GM18508 (cell line): Measurements from ENCODE around the gene YEATS2.

Experiments
- ATAC-seq: cut with Tn5 transposase; IDR thresholded peaks from one replicate; pipeline ENCODE4 v1.9.1; 2021; ENCODE audit warnings: moderate number of reproducible peaks; ENCODE audit not compliant: insufficient read depth, unreplicated experiment

Gene YEATS2

DNA sequence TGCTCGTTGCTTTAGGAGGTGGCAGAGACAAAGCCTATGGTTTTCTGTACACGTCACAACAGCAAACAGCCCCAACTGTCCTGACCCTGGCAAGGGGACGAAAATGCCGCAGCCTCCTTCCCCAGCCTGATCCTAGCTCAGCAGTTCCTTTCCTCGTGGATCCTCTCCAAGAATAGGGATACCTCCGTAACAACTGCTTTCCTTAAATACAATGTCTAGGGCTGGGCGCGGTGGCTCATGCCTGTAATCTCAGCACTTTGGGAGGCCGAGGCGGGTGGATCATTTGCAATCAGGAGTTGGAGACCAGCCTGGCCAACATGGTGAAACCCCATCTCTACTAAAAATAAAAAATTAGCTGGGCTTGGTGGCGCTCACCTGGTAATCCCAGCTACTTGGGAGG, 110.8 kb downstream of the YEATS2 start:
- no peak for ATAC-seq

DNA sequence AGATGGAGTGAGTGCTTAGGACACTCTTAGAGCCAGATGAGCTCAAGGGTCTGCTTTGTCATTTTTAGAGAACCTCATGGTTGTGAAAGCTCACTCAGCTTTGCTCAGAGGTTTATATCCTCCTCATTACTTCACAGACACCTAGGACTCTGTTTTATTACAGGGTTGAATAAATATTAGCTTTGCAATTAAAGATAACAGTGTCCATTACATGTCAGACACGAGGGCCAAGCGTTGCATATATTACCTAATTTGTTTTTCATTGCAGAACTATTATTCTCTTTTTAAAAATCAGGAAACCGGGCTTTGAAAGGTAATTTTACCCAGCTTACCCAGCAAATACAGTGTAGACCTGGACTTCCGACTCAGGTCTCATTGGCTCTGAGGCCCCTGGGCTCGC, 111.7 kb downstream of the YEATS2 start:
- no peak for ATAC-seq

DNA sequence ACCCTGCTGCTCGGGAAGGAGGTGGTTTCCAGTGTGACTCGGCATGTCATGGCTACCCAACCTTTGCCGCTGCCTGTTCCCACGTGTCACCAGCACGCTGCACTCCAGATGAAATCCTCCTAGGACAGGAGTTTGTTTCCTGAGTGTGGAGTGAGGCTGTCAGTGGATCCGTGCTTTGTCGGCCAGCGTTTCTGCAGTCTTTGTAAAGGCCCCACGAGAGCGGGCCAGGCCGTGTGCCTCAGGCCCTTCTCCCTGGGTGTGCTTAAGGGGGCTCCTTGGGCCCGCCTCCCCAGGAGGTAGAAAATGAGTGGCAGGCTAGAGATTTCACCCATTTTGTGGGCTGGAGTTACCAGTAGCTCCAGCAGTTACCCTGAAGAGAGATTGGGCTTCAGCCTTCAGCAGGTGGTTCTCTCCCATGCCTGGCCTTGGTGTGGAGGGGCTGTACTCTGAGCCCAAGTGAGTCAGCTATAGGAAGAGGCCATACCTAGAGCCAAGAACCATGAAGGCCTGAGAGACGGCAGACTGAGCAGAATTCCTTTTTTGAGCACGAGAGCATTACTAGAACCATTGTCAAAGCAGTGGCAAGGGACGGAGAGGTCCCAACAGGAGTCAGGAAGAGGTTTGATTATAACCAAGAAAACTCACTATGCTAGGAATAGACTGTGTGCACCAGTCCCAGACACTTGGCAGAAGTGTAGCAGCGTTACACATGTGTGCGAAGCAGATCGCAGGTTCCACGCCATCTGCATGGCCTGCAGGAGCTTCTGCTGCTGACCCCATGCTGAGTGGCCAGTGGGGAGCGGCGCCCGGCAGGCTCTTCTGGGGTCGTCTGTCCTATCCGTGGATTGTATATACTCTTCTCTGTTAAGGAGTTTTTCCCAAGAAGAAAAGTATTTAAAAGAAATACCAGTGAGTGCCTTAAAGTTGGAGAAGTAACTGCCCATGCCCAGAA, 113.3 kb downstream of the YEATS2 start:
- no peak for ATAC-seq

DNA sequence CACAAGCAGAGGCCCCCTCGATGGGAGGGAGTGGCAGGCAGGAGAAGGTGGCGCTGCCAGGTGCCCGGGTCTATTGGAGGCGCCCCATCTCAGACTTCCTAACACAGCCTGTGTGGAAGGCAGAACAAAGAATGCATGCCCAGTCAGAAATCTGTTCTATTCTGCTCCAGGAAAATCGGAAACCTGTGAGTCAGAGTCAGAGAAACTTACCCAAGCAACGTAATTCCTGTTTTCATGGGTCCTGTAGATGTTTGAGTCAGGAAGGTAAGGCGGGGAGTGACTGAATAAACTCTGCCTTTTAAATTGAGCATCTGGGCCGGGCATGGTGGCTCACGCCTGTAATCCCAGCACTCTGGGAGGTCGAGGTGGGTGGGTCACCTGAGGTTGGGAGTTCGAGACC, 114.0 kb downstream of the YEATS2 start:
- ATAC-seq: no peak

DNA sequence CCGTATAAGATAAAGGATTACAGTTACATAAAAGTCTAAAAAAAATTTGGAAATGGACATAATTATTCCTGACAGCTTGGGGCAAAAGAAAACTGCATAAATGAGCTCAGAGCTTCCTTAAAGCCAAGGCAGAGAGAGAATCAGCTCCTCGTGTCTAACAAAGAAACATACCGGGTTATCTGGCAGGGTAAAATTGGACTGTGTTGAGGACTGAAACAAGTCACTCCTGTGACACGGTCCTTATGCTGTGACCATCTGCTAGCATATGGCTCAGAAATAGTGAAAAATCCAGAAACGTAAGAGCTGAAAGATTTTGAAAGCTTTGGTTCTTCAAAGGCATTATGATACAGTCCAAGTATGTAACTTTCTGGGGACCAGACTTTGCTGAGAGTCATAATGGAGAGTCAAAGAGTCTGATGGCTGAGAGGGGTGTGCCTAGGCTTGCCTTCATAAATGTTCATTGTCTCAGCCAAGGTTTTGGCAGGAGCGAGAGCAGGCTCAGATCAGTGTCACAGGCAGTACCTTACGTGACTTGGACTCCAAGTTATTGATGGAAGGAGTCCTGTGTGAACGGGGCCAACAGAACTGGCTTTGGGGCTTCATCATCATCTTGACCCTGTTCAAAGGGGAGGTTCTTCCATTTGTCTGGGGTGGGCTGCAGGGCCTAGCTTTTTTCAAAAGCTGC, 115.3 kb downstream of the YEATS2 start:
- no peak for ATAC-seq

DNA sequence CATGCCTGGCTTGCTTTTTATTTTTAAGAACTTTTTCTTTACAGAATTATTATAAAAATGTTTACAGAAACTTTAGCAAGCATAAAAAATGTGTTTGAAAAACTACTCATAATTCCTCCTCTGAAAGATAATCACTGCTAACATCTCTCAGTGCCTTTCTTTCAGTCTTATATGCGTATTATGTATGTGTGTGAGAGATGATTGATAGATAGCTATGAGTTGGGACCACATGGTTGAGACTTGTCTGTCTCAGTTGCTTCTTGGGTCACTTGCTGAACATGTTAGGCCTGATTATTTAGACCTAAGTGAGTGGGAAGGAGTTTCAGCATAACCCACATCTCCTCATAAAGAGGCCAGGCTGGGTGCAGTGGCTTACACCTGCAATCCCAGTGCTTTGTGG, 116.6 kb downstream of the YEATS2 start:
- ATAC-seq: no peak

DNA sequence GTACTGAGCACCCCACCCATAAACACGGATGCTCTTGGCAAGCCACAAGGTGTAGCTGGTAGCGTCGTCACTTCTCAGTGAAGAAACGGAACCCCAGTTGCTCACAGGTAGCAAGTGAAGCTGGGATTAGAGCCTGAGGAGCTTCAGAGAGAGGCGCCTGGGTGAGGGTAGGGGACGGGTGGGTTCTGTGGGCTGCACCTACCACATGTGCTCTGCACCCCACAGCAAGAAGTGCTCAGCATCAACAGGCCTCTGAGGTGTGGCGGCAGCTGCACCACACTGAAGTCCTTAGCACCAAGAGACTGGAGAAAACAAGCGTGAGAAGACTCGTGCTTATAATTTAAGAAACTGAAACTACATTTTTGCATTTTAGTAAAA, 118.0 kb downstream of the YEATS2 start:
- ATAC-seq: no peak

DNA sequence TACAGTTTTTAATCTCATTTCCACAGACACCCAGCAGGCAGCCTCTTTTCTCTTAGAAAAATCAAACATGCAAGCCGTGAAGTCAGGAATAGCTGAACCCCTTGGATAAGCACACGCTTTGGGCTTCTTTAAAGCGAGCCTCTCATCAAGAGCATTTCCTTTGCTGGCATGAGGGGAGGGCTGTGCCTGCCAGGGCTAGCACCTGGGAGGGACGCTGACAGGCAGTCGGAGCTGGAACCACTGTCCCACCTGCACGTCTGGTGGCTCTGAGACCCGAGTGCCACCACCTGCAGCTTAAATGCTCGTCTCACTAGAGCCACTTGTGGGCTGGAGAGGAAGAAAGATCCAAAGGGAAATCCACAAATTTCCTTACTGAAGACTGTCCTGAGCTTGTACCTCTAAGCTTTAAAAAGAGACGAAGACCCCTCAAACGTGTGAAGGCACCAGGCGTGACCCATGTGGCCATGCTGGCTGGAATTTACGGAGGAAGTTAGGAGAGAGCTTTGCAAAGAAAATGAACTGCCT, 118.4 kb downstream of the YEATS2 start:
- no peak for ATAC-seq

DNA sequence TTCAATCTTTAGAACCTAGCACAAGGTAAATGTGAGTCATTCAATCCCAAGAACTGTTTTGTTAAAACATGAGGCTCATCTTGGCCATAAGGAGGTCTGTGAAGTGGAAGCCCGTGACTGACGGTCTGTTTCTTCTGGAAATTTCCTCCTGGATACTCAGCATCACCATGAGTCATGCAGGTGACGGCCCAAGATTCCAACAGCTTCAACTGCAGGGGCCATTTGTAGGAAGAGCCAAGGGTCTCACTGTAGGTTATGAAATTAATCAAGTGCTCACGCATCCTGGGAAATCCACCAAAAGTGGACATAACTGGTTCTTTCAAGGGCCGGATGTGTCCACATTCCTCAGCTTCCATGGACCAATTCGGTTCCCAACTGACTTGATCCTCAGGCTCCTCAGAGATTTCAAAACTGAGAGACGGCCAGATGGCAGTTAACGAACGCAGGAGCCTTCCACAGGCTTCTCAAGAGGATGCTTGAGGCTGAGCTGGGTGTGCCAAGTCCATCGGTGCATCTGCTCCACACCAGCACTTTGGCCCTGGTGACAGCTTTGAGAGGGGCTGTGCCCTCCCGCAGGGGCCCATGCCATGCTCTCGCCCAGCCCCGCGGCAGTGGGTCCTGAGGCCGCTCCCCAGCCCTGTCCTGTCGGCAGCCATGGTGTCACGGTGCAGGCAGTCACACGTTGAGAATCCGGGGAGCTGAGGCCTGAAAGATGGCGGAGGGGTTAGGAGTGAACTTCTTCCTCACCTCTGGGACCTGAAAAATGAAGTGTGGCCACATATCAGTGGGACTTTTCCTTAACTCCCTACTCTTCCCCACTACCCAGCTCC, 119.3 kb downstream of the YEATS2 start:
- ATAC-seq: no peak

DNA sequence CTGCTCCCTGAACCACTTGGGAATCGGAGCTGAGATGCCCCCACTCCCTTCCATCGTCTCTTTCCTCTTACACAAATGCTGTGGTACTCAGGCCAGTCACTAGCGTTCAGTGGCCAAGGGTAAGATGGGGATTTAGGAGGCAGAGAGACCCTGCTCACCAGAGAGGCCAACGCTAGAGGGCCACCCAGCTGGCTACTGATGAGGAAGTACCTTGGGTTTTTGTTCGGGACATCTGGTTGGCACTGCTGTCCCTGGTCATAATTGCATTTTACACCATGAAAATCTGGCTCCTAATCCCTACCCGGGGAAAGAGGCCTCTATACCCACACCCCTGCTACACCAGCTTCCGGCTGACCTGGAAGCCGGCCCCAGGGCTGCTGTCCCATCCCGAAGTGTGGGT, 120.0 kb downstream of the YEATS2 start:
- no peak for ATAC-seq

DNA sequence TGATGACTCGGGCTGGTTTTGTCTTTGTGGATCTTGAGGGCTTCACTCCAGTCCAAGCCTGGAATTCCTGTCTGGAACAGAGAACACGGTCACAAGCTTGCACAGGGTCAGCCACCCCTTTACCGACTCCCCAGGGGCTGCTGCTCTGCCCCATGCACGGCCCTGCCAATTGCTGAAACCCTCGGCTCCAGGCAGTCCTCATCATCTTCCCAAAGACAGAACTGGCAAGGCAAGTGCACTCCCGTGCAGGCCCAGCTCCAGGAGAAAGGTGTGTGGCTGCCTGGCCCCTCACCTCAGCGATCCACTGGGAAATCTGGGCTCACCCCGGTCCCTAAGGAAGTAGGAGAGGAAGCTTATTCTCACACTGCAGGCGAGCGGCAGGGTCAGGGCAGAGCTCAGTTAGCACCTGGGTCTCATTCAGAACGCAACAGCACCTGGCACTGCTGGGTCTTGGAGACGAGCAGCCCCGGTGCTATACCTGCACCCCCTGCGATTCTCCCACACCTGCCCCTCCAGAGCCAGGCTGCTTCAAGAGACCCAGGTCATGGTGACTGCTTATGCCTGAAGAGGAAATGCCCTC, 120.5 kb downstream of the YEATS2 start:
- no peak for ATAC-seq

DNA sequence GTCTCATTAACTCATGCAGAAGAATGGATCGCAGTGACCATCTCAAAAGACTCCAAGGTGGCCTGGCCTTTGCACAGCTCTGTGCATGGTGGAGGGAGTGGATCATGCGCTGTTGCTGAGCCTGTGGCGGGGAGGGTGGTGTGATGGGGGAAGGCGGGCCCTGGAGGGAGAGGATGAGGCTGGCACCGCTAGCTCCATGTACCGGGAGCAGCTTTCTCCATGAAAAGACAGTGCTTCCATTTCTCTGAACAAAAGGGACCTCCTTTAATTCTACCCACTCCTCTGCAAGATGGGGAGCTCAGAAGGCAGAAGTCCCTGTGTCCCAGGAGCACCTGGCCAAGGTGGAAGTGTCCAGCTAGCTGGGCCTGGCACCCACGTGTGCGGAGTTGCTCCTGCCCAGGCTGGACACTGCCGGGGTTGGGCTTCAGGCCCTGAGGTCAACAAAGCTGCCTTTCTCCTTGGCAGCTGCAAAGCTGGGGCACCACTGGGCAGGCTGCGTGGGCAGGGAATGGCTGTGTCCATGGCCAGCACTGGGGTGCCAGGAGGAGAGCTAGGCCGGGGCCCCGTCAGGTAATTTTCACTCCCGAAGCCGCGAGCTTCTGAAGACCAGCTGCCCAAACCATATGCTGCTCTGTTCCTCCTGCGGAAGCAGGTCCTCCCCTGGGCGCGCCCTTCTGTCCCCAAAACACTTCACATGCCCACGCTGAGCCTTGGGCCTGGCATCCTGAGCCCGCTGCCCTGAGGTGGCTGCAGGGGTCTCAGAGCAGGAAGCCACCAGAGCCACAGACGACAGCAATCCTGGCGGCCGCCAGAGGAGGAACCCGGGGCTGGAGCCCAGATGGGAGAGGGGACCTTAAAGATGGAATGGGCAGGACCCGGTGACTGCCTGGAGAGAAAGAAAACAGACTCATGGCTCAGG, 121.4 kb downstream of the YEATS2 start:
- no peak for ATAC-seq

DNA sequence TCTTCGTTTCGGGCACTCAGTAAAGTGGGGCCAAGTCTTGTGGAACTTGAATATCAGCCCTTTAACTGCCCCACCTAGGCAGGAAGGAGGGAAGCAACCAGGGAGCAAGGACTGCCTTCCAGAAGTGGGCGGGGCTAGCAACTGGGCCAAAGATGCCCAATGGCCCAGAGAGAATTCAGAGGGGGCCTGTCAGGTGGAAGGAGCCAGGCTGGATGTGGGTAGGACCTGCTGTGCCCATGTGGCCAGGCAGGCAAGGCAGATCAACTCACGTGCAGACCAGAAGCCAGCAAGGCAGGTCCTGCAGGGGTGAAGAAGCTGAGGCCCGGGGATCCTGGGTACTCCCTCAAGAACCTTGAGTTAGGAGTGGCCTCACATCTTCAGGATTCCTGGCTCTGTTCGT, 122.2 kb downstream of the YEATS2 start:
- ATAC-seq: no peak

DNA sequence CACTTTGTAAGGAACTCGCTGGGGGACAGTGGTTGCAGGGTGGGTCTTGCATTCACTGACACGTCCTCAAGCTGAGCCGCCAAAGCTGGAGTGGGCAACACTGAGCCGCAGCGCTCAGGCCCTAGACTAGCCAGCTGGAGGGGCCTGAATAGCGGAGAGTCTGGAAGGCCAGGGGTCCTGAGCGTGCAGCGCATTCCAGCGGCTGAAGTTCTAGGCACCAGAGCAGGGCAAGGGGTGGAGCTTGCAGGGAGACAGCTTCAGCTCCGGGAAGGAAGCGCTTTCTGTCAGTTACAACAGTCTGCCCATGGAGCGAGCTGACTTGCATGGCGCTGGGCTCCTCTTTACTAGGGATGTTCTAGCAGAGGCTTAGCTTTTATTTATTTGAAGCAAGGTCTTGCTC, 125.0 kb downstream of the YEATS2 start:
- ATAC-seq: no peak

DNA sequence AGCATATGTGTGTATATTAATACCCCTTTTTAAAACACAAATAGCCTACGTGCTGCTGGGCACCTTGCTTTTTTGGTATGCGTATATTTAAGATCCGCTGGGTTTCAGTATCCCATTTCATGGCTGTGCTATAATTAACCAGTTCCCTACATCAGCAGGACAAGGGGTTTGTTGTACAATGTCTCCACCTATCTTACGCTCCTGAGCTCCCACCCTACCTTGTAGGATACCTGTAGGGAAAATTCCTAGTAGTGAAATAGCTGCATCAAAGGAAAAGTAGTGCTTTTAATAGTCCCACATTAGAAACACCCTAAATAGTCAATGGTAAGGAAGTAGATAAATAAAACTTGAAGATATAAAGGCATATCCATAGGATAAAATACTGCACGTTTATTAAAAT, 126.4 kb downstream of the YEATS2 start:
- ATAC-seq: no peak

DNA sequence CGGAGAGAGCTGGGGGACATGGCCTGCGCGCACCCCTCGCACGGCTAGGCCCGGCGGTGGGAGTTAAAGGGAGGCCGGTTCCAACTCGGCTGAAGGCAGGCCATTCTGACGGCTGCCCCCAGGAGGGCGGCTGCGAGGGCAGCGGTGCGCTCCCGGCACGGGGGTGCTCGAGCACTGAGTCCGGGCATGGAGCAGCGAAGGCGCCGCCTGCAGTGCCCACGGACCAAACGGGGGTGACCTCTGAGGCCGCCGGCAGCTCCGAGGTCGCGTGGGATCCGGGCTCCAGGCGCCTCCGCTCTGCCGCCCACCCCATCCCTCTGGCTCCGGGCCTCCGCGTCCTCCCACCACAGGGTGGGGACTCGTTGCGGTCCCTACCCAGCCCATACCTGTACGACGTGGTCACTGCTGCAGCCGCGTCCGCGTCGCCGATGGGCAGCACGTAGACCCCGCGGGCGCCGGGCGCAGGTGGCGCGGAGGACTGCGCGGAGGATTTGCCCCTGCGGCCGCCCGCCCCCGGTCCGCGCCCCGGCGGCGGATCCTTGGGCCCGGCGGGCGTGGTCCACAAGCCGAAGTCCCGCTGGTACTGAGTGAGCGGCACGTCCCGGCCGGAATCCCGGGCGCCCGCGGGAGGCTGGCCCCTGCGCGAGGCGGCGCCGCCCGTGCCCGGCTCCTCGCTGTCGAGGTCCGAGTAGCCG, 127.3 kb downstream of the YEATS2 start:
- ATAC-seq: no peak

DNA sequence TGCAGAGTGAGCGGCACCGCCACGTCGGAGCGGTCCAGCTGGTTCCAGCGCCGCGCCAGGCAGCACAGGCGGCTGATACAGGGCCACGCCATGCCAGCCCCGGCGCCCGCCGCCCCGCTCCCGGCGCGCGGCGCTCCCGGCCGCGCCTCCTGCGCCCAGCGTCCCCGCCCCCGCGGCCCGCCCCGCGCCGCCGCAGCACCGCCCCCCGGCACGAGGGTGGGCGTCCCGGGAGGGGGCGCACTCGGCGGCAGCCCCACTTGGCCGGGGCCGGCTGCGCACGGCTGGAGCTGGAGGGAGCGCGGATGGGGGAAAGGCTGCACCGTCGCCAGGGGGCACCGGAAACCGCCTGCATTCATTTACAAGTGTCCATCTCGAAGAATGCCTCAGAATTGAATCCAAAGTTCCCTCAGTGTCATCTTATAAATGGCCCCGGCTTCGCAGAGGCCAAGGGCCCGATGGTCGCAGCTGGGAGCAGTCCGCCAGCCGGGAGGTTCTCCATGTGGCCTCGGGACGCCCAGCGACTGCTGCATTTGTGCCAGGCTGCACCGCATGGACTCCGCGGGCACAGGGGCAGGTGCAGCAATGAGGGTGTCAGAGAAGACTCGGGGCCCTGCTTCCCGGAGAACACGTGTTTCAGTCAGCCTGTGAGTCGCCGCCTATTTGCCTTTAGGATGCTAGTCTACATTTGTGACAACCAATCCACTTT, 128.0 kb downstream of the YEATS2 start, which contains the start of gene MAP6D1:
TSS of gene MAP6D1 (minus strand) at position 122 of the 706 bp plus-strand sequence. CDS start at position 92, 30 bp downstream.
- ATAC-seq: no peak
